Lung (tissue), 12 donors: ENCODE results near the gene EMILIN1. TPM values are rescaled to one million over a fixed set of nuclear protein-coding genes. Genes with fewer than 3 reads are reported as not detected.
"Not testable (repeated sequence)": the region's sequence is repeated elsewhere in the genome, so short reads cannot be mapped to it uniquely, and the experiment has no call there.

ENCODE experiments used
- ATAC-seq: fragments of 200-7000 bp; cut with Tn5 transposase; one replicate; pipeline ENCODE4 v1.9.1; 2020; ENCODE audit warnings: moderate number of reproducible peaks; ENCODE audit not compliant: insufficient read depth, low FRiP score
- DNase-seq, 3 donors: peaks; one replicate each; pipeline ENCODE4 v3.0.0-alpha.2; 2013 to 2017
- H3K27ac ChIP-seq, 2 donors: one replicate each; pipeline ENCODE4 v1.5.1; 2013; ENCODE audit warnings: mild to moderate bottlenecking in 2 of 2, moderate library complexity in 2 of 2, control low read depth in 1 of 2, inconsistent platforms in 1 of 2, low read depth in 1 of 2, low read length in 1 of 2
- H3K27me3 ChIP-seq, 3 donors: one replicate each; pipeline ENCODE4 v1.5.1; 2013; ENCODE audit warnings: low read length in 2 of 3; ENCODE audit not compliant: control insufficient read depth in 3 of 3, insufficient read depth in 3 of 3
- H3K36me3 ChIP-seq, 4 donors: one replicate each; pipeline ENCODE4 v1.5.1; 2013; ENCODE audit warnings: low read length in 4 of 4, mild to moderate bottlenecking in 1 of 4, moderate library complexity in 1 of 4; ENCODE audit not compliant: control insufficient read depth in 4 of 4, insufficient read depth in 4 of 4
- H3K4me1 ChIP-seq, 5 donors: one replicate each; pipeline ENCODE4 v1.5.1; 2013; ENCODE audit warnings: low read length in 5 of 5, mild to moderate bottlenecking in 2 of 5, moderate library complexity in 1 of 5; ENCODE audit not compliant: control insufficient read depth in 5 of 5, insufficient read depth in 5 of 5
- H3K4me3 ChIP-seq: one replicate; pipeline ENCODE4 v1.5.1; 2013; ENCODE audit warnings: mild to moderate bottlenecking, control low read depth, moderate library complexity
- H3K9ac ChIP-seq, 2 donors: one replicate each; pipeline ENCODE4 v1.5.1; 2013; ENCODE audit warnings: low read length in 2 of 2, control low read depth in 1 of 2; ENCODE audit not compliant: insufficient read depth in 1 of 2
- H3K9me3 ChIP-seq, 4 donors: one replicate each; pipeline ENCODE4 v1.5.1; 2013; ENCODE audit warnings: low read length in 3 of 4, mild to moderate bottlenecking in 1 of 4, moderate library complexity in 1 of 4; ENCODE audit not compliant: control insufficient read depth in 4 of 4, insufficient read depth in 3 of 4
- CTCF ChIP-seq: IDR thresholded peaks from 2 replicates; pipeline ENCODE4 v1.5.1; 2012; ENCODE audit warnings: mild to moderate bottlenecking; ENCODE audit errors: control extremely low read depth, extremely low read depth
- WGBS, 2 donors: extraction: QIAGEN DNeasy Blood & Tissue Kit; methylation state at CpG; one replicate each; pipeline ENCODE4 v1.1.7; 2013; 5-methylcytosine and 5-hydroxymethylcytosine counted together
- polyA plus RNA-seq, 2 donors: library from polyadenylated mRNA; stranded (reverse); fragments of 200-250 nt; gene quantifications; one replicate each; pipeline ENCODE4 v1.2.1, GENCODE V29; 2013
- total RNA-seq, 2 donors: library from RNA; depleted of rRNA in 1 of 2; stranded (reverse); fragments of >200 nt in 1 of 2; gene quantifications; one replicate each; pipeline ENCODE4 v1.2.1, GENCODE V29; 2014 to 2021
- donor health status: control.
- donor health status: control.
- donor health status: Bipolar disorder and iron deficiency.
- donor health status: healthy.
- donor health status: DM: yes; HTN: yes; CAD: no.

The EMILIN1 gene
- total and polyA plus RNA-seq, 4 donors, result 74.1 to 163 (median 93.5) TPM

GRCh38 chr2:27074738-27075565 is 3.5 kb upstream of the EMILIN1 start:
- Histone ChIP-seq H3K27me3 (no peaks in the 10 kb centered on the region), H3K36me3 (peaks cover 0 to 17% (median 3%) of the 10 kb centered on the region in 4 donors), H3K4me1 (peaks cover 7 to 74% (median 44%) of the 10 kb centered on the region in 5 donors), H3K9me3 (no peaks in the 10 kb centered on the region), H3K27ac (peak overlapping the region in 1 of 2 donors; percentile 71), H3K9ac (peak overlapping the region in 1 of 2 donors; percentile 65), H3K4me3 (no peak overlapping the region)
- ATAC-seq, result no peak
- peak; percentile 84 to 90 (median 88) for DNase-seq
- no peak for TF ChIP-seq CTCF
- WGBS, 2 donors, result 42 to 45% methylated on average over 4 of the region's 4 CpGs

- peaks cover 3 to 74% (median 38%) of the 10 kb centered on the region in 5 donors for H3K4me1 ChIP-seq
- DNase-seq, H3K9me3 ChIP-seq, ATAC-seq, H3K27ac ChIP-seq, H3K27me3 ChIP-seq, H3K4me3 ChIP-seq: not testable (repeated sequence)
- H3K9ac ChIP-seq, result peak overlapping the region in 1 of 2 donors; percentile 65
- 55 to 67% methylated on average over 6 of the region's 6 CpGs for WGBS, 2 donors
- peaks cover 0 to 19% (median 3%) of the 10 kb centered on the region in 4 donors for H3K36me3 ChIP-seq
Observed at GRCh38 chr2:27075566-27075871, 2.9 kb upstream of the EMILIN1 start.

- Histone ChIP-seq H3K27ac (no peak overlapping the region), H3K9me3 (no peaks in the 10 kb centered on the region), H3K4me1 (peaks cover 0 to 76% (median 36%) of the 10 kb centered on the region in 5 donors), H3K27me3 (no peaks in the 10 kb centered on the region), H3K4me3 (no peak overlapping the region), H3K9ac (peak overlapping the region in 1 of 2 donors; percentile 65), H3K36me3 (peaks cover 0 to 21% (median 4%) of the 10 kb centered on the region in 4 donors)
- TF ChIP-seq CTCF, result no peak
- no peak for ATAC-seq
- WGBS, 2 donors, result 79 to 81% methylated on average over 4 of the region's 4 CpGs
- no peak for DNase-seq
Observed at GRCh38 chr2:27076323-27076722, 2.1 kb upstream of the EMILIN1 start.

GRCh38 chr2:27077231-27077630 is 1.2 kb upstream of the EMILIN1 start:
- H3K36me3 ChIP-seq, result peaks cover 0 to 28% (median 7%) of the 10 kb centered on the region in 4 donors
- WGBS, 2 donors, result 63 to 78% methylated on average over 7 of the region's 7 CpGs
- no peak for TF ChIP-seq CTCF
- H3K27ac ChIP-seq, result peak overlapping the region in 1 of 2 donors; percentile 4
- H3K9ac ChIP-seq, result peak overlapping the region in 1 of 2 donors; percentile 24
- H3K4me3 ChIP-seq, result no peak overlapping the region
- H3K9me3 ChIP-seq, result no peaks in the 10 kb centered on the region
- peaks cover 0 to 81% (median 32%) of the 10 kb centered on the region in 5 donors for H3K4me1 ChIP-seq
- DNase-seq, result no peak
- no peaks in the 10 kb centered on the region for H3K27me3 ChIP-seq
- ATAC-seq, result no peak
